ENCODE measurements around the gene CSNK1D. TPM values are rescaled to one million over a fixed set of nuclear protein-coding genes. Genes with fewer than 3 reads are reported as not detected.

CSNK1D gene
- total RNA-seq, 2 donors from 2014 or later: 37.6 to 116 TPM

DNA sequence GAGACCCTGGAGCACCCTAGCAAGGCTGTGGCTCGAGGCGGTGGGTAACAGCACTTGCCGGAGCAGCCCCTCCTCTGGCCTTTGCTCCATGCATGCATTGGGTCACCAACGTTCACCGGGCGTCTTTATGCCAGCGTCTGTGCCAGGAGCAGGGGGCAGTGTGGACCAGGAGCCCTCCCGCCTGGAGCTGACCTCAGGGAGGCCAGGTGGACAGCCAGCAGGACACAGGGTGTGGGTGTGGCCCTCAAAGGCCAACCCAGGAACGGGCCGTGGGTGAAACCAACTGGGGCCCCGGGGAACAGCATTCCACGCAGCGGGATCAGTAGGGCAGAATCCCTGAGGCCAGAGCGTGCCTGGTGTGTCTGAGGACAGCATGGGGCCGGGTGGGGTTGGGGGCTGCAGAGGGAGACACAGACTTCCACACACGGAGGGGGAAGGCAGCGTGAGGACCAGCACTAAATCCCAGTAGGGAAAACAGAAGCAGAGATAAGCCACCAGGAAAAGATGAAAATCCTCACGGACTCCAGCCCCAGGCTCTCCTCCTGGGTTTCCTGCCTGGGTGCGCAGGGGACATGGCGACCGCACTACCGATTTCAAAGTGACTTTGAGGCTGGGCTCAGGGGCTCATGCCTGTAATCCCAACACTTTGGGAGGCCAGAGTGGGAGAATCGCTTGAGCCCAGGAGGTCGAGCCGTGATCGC, 46.8 kb upstream of the CSNK1D start:
- H3K9me3 ChIP-seq: no peaks in the 10 kb centered on the region
- H3K27me3 ChIP-seq: no peaks in the 10 kb centered on the region
- H3K4me1 ChIP-seq: peaks cover 7% of the 10 kb centered on the region
- no peaks in the 10 kb centered on the region for H3K36me3 ChIP-seq (replicated peaks in 1 of 2; ENCODE audit: insufficient read depth in 1 of 2, low read depth in 2 of 2)
- WGBS, 2 donors: 69 to 70% methylated on average over 23 to 26 of the region's 26 CpGs
- TF ChIP-seq, protein P1, sequence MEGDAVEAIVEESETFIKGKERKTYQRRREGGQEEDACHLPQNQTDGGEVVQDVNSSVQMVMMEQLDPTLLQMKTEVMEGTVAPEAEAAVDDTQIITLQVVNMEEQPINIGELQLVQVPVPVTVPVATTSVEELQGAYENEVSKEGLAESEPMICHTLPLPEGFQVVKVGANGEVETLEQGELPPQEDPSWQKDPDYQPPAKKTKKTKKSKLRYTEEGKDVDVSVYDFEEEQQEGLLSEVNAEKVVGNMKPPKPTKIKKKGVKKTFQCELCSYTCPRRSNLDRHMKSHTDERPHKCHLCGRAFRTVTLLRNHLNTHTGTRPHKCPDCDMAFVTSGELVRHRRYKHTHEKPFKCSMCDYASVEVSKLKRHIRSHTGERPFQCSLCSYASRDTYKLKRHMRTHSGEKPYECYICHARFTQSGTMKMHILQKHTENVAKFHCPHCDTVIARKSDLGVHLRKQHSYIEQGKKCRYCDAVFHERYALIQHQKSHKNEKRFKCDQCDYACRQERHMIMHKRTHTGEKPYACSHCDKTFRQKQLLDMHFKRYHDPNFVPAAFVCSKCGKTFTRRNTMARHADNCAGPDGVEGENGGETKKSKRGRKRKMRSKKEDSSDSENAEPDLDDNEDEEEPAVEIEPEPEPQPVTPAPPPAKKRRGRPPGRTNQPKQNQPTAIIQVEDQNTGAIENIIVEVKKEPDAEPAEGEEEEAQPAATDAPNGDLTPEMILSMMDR (IDR thresholded peaks at IDR 0.05): no peak
- TF ChIP-seq POLR2A (IDR thresholded peaks at IDR 0.05): no peak
- intact Hi-C loops (cut with DNase I): loop anchor here (5.0 kb wide), 1 partner anchor 83 kb away; no protein-coding TSS in a partner anchor
- DNase-seq (no peak), ATAC-seq (no peak)
- H3K27ac ChIP-seq: no peak overlapping the region
- H3K4me3 ChIP-seq: no peak overlapping the region

DNA sequence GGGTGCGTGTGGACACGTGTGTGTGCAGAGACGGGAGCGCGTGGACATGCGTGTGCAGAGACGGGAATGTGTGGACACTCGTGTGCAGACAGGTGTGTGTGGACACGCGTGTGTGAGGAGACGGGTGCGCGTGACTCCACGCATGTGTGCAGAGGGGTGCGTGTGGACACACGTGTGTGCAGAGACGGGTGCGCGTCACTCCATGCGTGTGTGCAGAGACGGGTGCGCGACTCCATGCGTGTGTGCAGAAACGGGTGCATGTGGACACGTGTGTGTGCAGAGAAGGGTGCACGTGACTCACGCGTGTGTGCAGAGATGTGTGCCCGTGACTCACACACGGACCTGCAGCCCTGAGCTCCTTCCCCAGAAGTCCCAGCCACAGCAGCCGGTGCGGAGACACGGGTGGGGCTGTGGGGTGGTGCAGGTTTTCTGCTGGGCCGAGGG, 46.1 kb upstream of the CSNK1D start:
- peaks cover 7% of the 10 kb centered on the region for H3K4me1 ChIP-seq
- no peak for ATAC-seq
- TF ChIP-seq POLR2A (IDR thresholded peaks at IDR 0.05): no peak
- TF ChIP-seq, protein P1 (IDR thresholded peaks at IDR 0.05): no peak
- no peaks in the 10 kb centered on the region for H3K9me3 ChIP-seq
- H3K27ac ChIP-seq: no peak overlapping the region
- no peaks in the 10 kb centered on the region for H3K27me3 ChIP-seq
- H3K36me3 ChIP-seq (replicated peaks in 1 of 2; ENCODE audit: insufficient read depth in 1 of 2, low read depth in 2 of 2): no peaks in the 10 kb centered on the region
- H3K4me3 ChIP-seq: no peak overlapping the region
- intact Hi-C loops (cut with DNase I): loop anchor here (5.0 kb wide), 1 partner anchor 82 kb away; no protein-coding TSS in a partner anchor
- WGBS, 2 donors: 87 to 91% methylated on average over 34 to 35 of the region's 35 CpGs
- DNase-seq: no peak

DNA sequence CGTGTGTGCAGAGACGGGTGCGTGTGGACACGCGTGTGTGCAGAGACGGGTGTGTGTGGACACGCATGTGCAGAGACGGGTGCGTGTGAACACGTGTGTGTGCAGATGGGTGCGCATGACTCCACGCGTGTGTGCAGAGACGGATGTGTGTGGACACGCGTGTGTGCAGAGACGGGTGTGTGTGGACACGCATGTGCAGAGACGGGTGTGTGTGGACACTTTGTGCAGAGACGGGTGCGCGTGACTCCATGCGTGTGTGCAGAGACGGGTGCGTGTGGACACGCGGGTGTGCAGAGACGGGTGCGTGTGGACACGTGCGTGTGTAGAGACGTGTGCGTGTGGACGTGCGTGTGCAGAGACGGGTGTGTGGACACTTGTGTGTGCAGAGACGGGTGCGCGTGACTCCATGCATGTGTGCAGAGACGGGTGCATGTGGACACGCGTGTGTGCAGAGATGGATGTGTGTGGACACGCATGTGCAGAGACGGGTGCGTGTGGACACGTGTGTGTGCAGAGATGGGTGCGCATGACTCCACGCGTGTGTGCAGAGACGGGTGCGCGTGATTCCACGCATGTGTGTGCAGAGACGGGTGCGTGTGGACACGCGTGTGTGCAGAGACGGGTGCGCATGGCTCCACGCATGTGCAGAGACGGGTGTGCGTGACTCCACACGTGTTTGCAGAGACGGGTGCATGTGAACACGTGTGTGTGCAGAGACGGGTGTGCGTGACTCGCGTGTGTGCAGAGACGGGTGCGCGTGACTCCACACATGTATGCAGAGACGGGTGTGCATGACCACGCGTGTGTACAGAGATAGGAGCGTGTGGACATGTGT, 45.5 kb upstream of the CSNK1D start:
- no peak for ATAC-seq
- no peak overlapping the region for H3K27ac ChIP-seq
- peaks cover 7% of the 10 kb centered on the region for H3K4me1 ChIP-seq
- DNase-seq: no peak
- no peaks in the 10 kb centered on the region for H3K27me3 ChIP-seq
- intact Hi-C loops (cut with DNase I): no loop called here
- H3K4me3 ChIP-seq: no peak overlapping the region
- 85 to 86% methylated on average over 76 of the region's 76 CpGs for WGBS, 2 donors
- no peaks in the 10 kb centered on the region for H3K36me3 ChIP-seq (replicated peaks in 1 of 2; ENCODE audit: insufficient read depth in 1 of 2, low read depth in 2 of 2)
- H3K9me3 ChIP-seq: no peaks in the 10 kb centered on the region
- no peak for TF ChIP-seq POLR2A (IDR thresholded peaks at IDR 0.05)
- TF ChIP-seq, protein P1 (IDR thresholded peaks at IDR 0.05): no peak

DNA sequence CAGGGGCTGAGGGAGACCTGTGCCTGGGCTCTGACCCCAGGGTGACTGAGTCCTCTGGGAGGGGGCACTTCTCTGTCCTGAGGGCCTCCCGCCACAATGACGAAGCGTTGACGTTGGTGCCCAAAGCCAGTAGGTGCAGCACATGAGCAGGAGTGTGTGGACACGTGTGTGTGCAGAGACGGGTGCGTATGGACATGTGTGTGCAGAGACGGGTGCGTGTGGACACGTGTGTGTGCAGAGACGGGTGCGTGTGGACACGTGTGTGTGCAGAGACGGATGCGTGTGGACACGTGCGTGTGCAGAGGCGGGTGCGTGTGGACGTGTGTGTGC, 44.6 kb upstream of the CSNK1D start:
- Histone ChIP-seq H3K9me3 (no peaks in the 10 kb centered on the region), H3K27ac (no peak overlapping the region), H3K4me1 (peaks cover 7% of the 10 kb centered on the region), H3K27me3 (no peaks in the 10 kb centered on the region), H3K36me3 (replicated peaks in 1 of 2; ENCODE audit: insufficient read depth in 1 of 2, low read depth in 2 of 2) (no peaks in the 10 kb centered on the region), H3K4me3 (no peak overlapping the region)
- WGBS, 2 donors: 92 to 94% methylated on average over 20 of the region's 20 CpGs
- TF ChIP-seq, protein P1 (IDR thresholded peaks at IDR 0.05): no peak
- TF ChIP-seq POLR2A (IDR thresholded peaks at IDR 0.05): no peak
- no peak for ATAC-seq
- no peak for DNase-seq
- intact Hi-C loops (cut with DNase I): no loop called here

All from body of pancreas (tissue), 4 donors.